ENCODE results near the gene SUGCT.

Gene SUGCT

DNA sequence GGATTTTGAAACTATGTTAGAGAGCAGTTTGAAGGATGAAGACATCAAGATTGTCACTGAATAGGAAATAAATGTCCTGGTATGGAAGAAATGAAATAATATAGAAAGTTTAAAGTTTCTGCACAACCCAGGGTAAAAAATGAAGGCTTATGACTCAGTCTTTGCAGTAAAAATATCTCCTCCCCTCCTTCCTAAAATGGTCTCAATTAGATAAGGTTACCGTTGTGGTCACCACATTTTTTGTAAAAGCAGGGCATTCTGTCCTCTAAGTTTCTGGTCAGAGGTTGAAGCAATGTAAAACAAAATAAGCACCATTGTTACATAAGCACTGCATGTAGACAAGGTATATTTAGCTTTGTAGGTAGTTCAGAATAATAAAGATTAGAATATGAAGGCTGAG is 403.5 kb downstream of the SUGCT start:
- DNase-seq: no peak

DNA sequence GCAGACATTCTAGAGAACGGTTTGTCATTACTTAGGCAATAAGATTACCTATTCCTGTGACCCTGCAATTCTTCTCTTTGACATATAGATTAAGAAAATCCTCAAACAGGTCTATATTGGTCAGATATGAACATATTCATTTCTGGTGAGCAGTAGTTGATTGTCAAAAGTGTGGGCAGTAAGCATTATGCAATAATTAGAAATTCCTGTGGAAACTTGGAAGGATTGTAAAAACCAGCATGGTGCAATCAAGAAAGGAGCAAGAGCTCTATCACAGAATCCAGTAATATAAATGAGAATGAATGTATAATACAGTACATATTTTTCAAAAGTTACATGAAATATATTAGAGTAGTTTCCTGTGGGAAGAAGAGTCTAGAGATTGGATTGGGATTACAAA is 406.5 kb downstream of the SUGCT start:
- DNase-seq: no peak

DNA sequence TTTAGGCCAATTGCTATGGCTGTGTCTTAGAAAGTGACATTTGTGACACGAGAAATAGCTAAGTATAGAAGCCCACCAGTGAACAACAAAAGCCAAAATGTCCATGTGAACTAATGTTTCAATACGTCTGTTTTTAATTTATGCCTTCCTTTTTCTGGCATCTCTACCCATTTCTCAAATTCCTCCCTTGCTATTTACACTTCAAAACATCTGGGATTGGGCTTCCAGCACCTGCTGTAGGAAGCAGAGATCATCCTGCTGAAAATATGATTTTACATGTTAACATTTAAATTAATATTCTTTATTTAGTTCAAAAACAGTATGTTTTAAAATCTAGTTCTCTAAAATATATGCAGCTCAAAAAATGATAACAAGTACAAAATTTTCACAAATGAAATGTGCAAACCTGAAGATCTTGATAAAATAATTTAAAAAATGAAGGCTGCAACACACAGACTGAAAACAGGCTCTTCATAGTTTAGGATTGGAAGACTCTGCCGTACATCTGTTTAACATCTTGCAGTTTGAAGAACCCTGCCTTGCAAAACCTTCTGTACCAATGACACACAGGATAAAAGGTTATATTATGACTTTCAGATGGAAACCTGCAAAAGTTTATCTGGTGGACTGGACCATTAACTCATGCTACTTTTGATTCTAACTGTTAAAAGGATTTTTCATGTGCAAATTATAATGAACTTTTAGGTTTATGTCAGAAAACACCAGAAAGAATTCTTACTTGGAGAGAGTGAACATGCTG is 408.4 kb downstream of the SUGCT start:
- DNase-seq: no peak

GRCh38 chr7:40544221-40544723 is 409.5 kb downstream of the SUGCT start:
- DNase-seq: no peak

DNA sequence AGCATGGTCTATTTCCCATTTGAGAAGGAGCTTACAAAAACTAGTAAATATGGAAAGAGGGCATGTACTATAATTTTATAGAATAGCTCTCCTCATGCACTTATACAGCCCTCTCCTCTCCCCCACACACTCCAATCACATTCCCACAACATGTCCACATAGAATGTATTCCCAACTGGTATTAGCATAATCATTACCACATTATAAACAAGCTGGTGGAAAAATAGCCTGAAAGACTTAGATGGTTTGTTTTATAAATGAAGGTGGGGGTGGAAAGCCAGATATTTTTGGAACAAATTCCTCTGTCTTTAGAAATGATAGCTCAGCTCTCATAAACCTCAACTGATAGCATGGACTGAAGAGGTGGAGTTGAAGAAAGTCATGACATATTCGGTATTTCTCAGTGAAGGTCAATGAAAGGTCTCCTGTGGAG is 410.1 kb downstream of the SUGCT start:
- no peak for DNase-seq

DNA sequence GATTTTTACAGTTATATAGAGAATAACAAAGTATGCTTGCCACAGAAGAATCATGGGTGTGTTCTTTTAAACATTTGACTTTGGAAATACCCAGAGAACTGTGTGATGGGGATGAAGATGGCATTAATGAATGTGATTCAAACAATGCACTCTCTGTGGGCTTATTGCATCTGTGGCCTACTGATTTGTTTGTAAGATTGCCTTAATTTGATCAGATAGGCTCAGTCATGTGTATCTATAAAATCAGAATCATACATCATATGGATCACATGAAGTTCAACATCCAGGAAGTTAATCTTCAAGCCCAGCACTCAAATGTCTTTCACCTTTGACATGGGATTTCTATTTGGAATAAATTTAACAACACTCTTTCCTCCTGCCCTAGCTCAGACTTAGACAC is 410.9 kb downstream of the SUGCT start:
- no peak for DNase-seq

DNA sequence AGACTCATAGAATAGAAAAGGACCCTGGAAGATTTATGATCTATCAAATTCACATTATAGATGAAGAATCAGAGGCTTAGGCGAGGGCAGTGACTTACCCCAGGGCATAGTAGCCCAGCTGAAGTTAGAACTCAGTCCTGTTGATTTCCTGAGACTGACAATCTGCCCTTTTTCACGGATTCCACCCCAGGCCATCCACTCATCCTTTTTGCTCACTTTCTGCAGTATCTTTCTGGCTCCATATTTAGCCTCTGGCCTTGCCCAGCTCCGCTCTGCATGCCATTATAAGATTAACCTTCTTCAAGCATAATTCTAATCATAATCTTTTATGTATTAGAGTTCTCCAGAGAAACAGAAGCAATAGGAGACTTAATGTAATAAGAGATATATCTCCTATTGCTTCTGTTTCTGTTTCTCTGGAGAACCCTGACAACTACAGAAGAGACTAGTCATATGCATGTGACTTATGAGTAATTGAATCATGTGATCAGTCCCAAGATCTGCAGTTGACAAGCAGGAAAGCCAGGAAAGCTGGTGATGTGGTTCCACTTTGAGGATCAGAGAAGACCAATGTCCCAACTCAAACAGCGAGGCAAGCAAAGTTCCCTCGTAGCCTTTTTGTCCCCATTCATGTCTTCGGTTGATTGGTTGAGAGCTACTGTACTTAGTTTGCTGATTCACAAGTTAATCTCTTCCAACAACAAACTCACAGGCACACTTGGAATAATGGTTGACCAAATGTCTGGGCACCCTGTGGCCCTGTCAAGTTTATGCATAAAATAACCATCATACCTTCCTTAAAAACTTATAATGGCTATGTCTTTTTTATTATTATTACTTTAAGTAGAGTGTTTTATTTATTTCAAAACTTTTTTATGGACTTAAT is 412.1 kb downstream of the SUGCT start:
- no peak for DNase-seq

DNA sequence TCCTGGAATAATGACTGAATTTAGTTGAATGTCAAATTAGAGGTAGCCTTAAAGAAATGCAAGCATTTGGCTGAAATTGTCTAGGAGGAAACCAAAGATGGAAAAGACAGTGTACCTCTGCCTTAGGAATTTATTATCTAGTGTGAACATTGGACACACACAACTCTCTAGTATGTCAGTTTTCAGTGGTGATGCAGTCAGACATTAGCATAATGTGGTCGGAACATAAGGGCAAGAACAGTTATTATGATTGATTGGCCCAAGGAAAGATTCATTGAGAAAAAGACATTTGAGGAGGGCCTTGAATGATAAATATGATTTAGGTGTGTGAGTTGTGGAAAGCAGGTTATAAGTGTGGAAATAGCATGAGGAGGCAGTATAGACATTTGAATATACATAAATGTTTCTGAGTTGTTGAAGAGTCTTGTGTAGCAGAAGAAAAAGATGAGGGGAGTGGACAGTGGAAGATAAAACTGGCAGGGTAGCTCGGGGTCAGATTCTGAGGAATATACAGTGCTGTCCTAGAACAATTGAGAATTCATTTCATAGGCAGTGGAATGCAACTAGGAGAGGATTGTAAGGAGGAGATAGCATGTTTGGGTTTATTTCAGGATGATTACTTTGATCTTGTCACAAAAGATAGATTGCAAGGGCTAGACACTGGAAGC is 414.7 kb downstream of the SUGCT start:
- no peak for DNase-seq

DNA sequence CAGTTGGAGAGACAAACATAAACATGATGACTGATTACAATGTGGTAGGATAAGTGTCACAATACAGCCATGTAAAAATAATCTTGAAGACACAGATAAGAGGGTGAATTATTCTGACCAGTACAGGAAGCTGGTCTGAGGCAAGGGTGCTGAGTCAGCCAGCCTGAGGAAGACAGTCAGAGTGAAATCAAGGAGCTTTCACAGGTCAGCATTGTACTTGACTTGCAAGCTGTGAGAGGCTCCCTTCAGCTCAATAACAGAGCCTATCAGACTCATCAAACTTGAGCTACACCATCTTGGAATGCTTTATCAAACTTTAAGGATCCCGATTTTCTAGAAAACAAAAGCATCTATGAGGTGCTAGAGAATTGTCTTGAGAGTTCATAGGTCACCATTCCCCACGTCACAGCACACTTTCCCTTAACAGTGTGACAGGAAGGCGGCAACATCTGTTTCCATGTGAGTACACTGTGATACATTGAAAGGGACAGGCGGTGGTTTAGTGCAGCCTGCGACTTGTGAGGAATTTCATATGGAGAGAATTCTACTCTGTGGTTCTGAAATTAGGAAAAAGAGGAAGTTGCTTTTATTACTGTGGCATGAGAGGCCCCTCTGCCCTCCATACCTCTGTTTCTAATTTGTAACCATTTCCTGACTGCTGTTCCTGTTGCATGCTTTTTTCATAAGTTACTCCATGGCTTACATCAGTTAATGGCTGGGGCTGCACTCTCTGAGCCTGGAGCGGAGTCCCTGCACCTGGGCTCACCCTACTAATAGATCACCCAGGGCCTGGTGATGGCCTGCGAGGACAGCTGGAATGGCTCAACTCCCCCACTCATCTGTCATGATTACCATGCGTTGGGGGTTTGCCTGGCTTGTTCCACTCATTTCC is 417.1 kb downstream of the SUGCT start:
- no peak for DNase-seq

DNA sequence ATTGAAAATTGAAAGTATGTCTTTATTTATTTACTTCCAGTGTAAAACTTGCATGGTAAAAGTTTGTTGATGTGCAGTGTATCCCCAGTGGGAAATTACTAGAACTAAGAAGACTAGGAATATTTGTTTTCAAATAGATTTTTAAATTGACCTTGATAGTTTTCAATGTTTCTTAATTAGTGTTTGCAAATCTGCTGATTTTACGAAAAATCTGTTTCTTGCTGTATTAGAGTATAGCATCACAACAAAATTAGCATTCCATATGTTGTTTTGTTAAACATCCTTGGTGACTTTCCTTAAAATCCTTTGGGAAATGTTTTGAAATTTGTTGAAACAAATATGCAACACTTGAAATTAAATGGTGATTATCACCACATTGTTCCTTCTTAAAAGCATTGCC is 425.9 kb downstream of the SUGCT start:
- DNase-seq: no peak

GRCh38 chr7:40566879-40567278 is 432.1 kb downstream of the SUGCT start:
- no peak for DNase-seq

DNA sequence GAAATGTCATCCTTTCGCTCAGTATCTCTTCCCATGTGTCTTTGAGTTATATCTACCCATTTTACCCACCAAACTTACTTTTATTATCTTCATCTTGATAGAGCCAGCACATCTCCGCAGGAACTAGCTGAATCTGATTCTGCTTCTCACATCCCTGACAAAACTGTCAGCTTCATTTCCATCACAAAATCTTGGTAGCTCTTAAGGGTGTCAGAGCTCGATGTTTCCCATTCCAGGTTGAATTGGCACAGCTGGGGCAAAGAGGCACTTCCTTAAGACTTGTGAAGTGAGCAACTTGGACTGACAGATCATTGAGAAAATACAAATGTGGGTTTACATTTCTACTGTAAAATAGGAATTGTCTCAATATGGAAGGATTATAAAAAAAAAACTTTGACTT is 434.5 kb downstream of the SUGCT start:
- DNase-seq: no peak

DNA sequence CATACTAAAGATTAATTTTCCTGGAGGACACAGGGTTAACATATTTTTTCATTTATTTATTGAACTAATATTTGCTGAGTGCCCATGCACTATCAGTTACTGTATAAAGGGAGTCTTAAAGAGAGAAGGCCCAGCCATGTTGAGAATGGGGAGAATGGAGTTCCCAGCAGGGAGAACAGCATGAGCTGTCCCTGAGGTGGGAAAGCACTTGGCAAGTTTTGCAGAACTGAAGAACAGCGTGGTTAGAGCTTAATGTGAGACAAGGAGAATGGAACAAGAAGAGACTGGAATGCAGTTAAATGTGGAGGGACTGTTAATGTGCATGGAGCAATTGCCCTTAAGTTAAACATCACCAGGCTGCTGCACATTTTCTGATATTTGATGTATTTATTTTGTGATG is 435.4 kb downstream of the SUGCT start:
- DNase-seq: no peak

DNA sequence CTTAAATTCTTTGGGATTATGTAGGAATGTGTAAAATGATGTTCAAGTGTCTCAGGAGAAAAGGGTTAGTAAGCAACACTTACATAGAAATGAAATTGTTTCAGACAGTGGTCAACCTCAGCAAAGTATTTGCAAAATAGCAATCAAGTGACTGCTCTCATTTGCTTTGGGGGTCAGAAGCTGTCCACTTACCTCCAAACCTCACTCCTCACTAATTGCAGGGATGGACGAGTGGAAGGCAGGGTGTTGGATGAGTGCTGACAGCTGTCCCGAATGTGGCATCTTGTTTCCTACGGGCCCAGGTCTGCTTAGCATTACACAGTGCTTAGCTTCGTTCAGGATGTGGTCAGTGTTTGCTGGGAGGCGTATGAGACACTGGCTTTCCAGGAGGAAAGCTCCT is 437.0 kb downstream of the SUGCT start:
- DNase-seq: no peak

DNA sequence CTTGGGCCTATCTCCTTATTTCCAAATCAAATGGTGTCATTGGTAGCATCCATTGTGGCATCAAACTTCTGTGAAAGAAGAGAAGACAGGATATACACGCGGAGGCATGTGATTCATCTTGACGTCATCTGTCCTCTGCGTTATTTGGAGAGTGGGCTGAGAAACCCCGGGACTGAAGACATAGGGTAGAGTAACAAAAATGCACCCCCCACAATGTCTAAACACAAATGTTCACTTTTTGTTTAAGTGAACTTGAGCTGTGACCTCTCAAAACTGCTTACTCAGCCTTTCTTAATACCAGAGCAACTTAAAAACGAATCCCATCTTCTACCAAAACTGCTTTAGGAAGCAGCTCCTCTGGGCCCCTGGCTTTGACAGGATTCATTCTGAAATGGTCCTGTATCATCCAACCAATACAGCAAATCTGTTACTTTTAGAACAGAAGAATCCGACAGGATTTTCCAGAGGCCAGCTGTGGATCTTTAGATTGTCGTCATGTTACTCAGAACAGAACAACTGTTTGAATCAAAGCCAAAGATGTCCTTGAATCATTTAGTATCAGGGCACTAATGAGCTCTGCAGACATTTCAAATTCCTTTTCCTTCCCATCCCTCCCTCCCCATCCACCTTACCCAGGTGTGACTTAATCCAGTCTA is 438.1 kb downstream of the SUGCT start:
- no peak for DNase-seq

DNA sequence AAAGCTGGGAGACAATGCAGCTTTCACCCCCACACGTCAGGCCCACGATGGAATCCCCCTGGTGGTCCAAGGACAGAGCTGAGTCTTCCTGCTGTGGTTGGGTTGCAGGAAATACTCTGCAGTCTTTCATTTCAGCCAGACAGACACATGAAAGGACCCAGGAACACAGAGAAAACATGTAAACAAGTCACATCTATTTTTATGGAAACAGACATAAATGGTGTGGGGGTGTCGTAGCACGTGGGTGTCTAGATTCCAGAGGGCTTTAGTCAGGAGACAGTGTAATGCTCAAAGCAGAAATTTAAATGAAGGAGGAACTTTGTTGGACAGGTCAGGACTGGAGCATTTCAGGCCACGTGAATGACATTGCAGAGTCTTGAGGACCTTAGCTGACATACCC is 444.6 kb downstream of the SUGCT start:
- DNase-seq: no peak

DNA sequence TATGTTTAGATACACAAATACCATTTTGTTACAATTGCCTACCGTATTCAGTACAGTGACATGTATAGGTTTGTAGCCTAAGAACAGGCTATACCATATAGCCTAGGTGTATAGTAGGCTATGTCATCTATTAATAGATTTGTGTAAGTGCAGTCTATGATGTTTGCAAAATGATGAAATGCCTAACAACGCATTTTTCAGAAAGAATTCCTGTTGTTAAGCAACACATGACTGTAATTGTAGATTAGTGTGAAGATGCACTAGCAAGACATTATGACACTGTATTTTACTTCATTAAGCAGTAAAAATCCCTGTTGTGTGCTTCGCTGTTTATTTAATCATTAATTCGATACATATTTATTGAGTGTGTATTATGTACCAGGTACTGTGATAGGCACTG is 446.0 kb downstream of the SUGCT start:
- DNase-seq: no peak

DNA sequence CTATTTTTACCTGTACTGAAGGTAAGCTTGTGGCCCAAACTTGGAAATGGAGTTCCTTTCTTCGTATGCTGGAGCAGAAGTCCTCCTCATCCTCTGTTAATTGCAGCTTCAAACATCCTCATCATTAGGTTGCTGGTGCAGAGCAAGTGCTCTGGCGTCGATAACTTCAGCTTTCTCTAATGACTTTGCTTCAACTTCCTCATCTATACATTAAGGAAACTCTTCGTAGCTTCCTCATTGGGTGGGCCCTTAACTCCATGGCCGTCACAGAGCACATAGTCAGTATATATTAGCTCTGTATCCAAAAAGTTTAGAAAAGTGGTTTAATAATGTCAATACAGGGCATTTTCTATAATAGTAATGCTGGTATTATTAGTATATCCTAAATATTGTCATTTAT is 447.7 kb downstream of the SUGCT start:
- no peak for DNase-seq

DNA sequence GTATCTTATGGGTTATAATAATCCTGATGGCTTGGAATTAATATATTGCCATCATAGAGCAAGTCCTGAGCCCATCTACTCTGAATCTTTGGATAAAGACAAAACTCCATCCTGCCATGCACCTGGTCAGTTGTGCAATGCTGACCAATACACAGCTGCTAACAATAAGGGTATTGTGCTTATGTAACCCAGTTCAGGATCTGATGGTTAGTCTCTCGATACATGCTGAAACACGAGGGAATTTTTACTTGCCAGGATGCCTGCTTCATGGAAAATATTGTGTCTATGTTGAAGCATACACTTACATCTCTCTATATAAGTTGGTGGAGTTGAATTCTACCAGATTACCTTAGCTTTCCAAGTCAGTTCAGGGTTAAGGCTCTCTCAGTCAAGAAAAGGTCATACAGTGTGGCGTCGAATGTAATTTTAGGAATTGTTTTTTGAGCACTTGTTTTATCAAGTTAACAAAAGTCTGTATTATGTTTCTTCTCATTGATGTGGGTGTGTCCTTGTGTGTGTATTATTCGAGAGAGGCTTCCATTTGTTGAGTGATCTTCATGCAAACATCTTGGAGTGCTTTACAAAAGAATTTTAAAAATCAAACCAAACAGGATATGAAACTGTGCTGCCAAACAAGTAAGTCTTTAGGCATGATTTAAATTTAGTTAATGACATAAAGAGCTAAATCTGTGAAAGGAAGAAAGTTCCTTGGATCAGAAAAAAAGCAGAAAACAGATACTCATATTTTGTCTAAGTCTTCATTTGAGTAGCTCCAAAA is 449.1 kb downstream of the SUGCT start:
- no peak for DNase-seq

DNA sequence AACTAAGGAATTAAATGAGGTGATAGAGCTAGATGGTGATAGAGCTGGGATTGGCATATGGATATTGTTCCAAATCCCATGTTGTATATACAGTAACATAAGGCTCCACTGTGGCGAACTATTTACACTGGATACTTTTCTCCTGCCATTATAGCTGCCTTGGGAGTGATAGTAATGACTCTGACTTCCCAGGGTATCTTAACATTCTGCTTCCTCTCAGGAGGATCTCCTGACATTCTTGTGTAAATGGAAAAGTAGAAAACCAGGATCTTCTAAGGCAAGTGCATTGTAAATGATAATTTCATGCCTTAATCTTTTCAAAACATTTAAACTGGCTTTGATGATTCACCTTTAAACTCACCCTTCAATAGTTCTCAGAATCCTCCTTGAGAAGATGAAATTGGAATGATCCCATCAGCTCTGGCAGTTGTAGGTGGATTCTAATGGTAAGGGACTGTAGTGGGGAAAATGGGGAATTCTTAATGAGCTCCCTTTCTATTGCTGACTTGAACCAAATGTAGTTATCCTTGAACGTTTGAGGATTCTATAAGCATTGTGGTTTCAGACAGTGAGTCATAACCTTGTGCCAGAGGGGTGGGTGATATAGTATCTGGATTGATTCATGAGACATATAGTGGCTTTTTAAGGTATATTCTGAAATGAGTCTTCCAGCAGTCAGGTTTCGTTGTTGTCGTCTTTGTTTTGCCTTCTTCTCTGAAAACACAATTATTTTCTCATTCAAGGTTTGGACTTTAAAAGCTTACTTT is 450.0 kb downstream of the SUGCT start:
- DNase-seq: no peak

Data from NCI-H1417 treated with DMSO at 0.1 percent for 48 hours (cell line).